ENCODE results near the gene PRDM4.

- TF ChIP-seq CTCF (IDR thresholded peaks at IDR 0.05; ENCODE audit: low read depth, low read length, missing input control) (no peak), RXRA (IDR thresholded peaks at IDR 0.05) (no peak), RAD21 (IDR thresholded peaks at IDR 0.05) (no peak), EGR1 (IDR thresholded peaks at IDR 0.05; ENCODE audit: low read depth in 2 of 2) (no peak)
- TF ChIP-seq, protein P1, sequence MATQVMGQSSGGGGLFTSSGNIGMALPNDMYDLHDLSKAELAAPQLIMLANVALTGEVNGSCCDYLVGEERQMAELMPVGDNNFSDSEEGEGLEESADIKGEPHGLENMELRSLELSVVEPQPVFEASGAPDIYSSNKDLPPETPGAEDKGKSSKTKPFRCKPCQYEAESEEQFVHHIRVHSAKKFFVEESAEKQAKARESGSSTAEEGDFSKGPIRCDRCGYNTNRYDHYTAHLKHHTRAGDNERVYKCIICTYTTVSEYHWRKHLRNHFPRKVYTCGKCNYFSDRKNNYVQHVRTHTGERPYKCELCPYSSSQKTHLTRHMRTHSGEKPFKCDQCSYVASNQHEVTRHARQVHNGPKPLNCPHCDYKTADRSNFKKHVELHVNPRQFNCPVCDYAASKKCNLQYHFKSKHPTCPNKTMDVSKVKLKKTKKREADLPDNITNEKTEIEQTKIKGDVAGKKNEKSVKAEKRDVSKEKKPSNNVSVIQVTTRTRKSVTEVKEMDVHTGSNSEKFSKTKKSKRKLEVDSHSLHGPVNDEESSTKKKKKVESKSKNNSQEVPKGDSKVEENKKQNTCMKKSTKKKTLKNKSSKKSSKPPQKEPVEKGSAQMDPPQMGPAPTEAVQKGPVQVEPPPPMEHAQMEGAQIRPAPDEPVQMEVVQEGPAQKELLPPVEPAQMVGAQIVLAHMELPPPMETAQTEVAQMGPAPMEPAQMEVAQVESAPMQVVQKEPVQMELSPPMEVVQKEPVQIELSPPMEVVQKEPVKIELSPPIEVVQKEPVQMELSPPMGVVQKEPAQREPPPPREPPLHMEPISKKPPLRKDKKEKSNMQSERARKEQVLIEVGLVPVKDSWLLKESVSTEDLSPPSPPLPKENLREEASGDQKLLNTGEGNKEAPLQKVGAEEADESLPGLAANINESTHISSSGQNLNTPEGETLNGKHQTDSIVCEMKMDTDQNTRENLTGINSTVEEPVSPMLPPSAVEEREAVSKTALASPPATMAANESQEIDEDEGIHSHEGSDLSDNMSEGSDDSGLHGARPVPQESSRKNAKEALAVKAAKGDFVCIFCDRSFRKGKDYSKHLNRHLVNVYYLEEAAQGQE (IDR thresholded peaks at IDR 0.05), result no peak
Observed at GRCh38 chr12:107702106-107702505, 58.8 kb downstream of the PRDM4 start.

All from liver (tissue), 3 donors.